ENCODE results near the gene GRK2.

GRCh38 chr11:67262731-67263675, 3.3 kb upstream of the GRK2 start:
- TF ChIP-seq, protein P1, sequence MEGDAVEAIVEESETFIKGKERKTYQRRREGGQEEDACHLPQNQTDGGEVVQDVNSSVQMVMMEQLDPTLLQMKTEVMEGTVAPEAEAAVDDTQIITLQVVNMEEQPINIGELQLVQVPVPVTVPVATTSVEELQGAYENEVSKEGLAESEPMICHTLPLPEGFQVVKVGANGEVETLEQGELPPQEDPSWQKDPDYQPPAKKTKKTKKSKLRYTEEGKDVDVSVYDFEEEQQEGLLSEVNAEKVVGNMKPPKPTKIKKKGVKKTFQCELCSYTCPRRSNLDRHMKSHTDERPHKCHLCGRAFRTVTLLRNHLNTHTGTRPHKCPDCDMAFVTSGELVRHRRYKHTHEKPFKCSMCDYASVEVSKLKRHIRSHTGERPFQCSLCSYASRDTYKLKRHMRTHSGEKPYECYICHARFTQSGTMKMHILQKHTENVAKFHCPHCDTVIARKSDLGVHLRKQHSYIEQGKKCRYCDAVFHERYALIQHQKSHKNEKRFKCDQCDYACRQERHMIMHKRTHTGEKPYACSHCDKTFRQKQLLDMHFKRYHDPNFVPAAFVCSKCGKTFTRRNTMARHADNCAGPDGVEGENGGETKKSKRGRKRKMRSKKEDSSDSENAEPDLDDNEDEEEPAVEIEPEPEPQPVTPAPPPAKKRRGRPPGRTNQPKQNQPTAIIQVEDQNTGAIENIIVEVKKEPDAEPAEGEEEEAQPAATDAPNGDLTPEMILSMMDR (IDR thresholded peaks at IDR 0.05) = peak; percentile 74 to 80 (median 78)
- TF ChIP-seq POLR2A (IDR thresholded peaks at IDR 0.05) = no peak

All from testis (tissue), 2 donors.